ENCODE results near the gene FOXP1.

- no peak for TF ChIP-seq CTCF (IDR thresholded peaks at IDR 0.05; ENCODE audit: insufficient read depth, low read length, poor library complexity, severe bottlenecking)
- no peak for TF ChIP-seq EZH2phosphoT487 (conservative IDR thresholded peaks at IDR 0.05; ENCODE audit: low read length)
These were observed 605.8 kb downstream of the FOXP1 start for GRCh38 chr3:70977712-70978111.

Data from SU-DHL-6 (cell line).